Erythroblast (primary cell): ENCODE measurements around the gene SLC35E4.
"Not testable (repeated sequence)": the region's sequence is repeated elsewhere in the genome, so short reads cannot be mapped to it uniquely, and the experiment has no call there.

Experiments
- GATA1 ChIP-seq: IDR thresholded peaks from 2 replicates; pipeline ENCODE4 v1.6.1; 2011; ENCODE audit warnings: low read depth, mild to moderate bottlenecking, control low read depth, low read length, moderate library complexity
- POLR2A ChIP-seq: IDR thresholded peaks from 2 replicates; pipeline ENCODE4 v1.6.1; 2011; ENCODE audit warnings: mild to moderate bottlenecking, low read length

GRCh38 chr22:30676565-30676964 is 41.0 kb downstream of the SLC35E4 start:
- not testable (repeated sequence) for TF ChIP-seq POLR2A, GATA1
